OCI-LY1 (cell line): Measurements from ENCODE around the gene NOTCH1.

Experiments used
- H2AFZ ChIP-seq: fragments of 200-600 bp; sonication (generic), shearing (Covaris generic); 2 replicates; pipeline ENCODE4 v1.6.0; 2014; ENCODE audit warnings: antibody characterized with exemption, mild to moderate bottlenecking, low read length
- H3F3A ChIP-seq: fragments of 200-600 bp; sonication (generic), shearing (Covaris generic); 2 replicates; pipeline ENCODE4 v1.6.0; 2014; ENCODE audit warnings: mild to moderate bottlenecking, antibody characterized with exemption, low read length, moderate library complexity; ENCODE audit not compliant: insufficient read depth
- H3K27ac ChIP-seq: fragments of 200-600 bp; sonication (generic); 2 replicates; pipeline ENCODE4 v1.5.1; 2014; ENCODE audit warnings: low read length, mixed run types, mild to moderate bottlenecking, low read depth; ENCODE audit not compliant: poor library complexity, severe bottlenecking
- H3K27me3 ChIP-seq: fragments of 200-600 bp; sonication (generic); 2 replicates; pipeline ENCODE4 v1.6.0; 2014; ENCODE audit warnings: antibody characterized with exemption, mild to moderate bottlenecking, low read length, moderate library complexity; ENCODE audit not compliant: insufficient read depth
- H3K36me3 ChIP-seq: fragments of 200-600 bp; sonication (generic); 2 replicates; pipeline ENCODE4 v1.6.1; 2014; ENCODE audit warnings: mild to moderate bottlenecking, antibody characterized with exemption, low read length, moderate library complexity, mixed read lengths; ENCODE audit not compliant: insufficient read depth
- H3K4me1 ChIP-seq: fragments of 200-600 bp; sonication (generic); 2 replicates; pipeline ENCODE4 v1.5.1; 2014; ENCODE audit warnings: mild to moderate bottlenecking, low read length, moderate library complexity; ENCODE audit not compliant: insufficient read depth, severe bottlenecking
- H3K4me2 ChIP-seq: fragments of 200-600 bp; sonication (generic), shearing (Covaris generic); 2 replicates; pipeline ENCODE4 v1.6.1; 2014; ENCODE audit warnings: low read length
- H3K4me3 ChIP-seq: fragments of 200-600 bp; sonication (generic); 2 replicates; pipeline ENCODE4 v1.5.1; 2014; ENCODE audit warnings: low read length, low read depth, mild to moderate bottlenecking, mixed read lengths; ENCODE audit not compliant: poor library complexity, severe bottlenecking
- H3K79me2 ChIP-seq: fragments of 200-600 bp; shearing (Covaris generic); 2 replicates; pipeline ENCODE4 v1.6.1; 2016; ENCODE audit warnings: mixed run types, low read length, mixed read lengths; ENCODE audit not compliant: insufficient read depth
- H3K9ac ChIP-seq: fragments of 200-600 bp; sonication (generic), shearing (Covaris generic); 2 replicates; pipeline ENCODE4 v1.6.1; 2014; ENCODE audit warnings: mild to moderate bottlenecking, low read length, mixed read lengths
- H3K9me2 ChIP-seq: fragments of 200-600 bp; sonication (generic), shearing (Covaris generic); 2 replicates; pipeline ENCODE4 v1.6.1; 2014; ENCODE audit warnings: low read depth, mild to moderate bottlenecking, low read length, mixed read lengths
- H3K9me3 ChIP-seq: fragments of 200-600 bp; shearing (Covaris generic); 2 replicates; pipeline ENCODE4 v1.6.1; 2014; ENCODE audit warnings: low read length, mixed read lengths
- H4K20me1 ChIP-seq: fragments of 200-600 bp; sonication (generic), shearing (Covaris generic); 2 replicates; pipeline ENCODE4 v1.6.0; 2016; ENCODE audit warnings: mild to moderate bottlenecking, low read length; ENCODE audit not compliant: insufficient read depth
- EZH2 ChIP-seq: fragments of 200-600 bp; sonication (generic), shearing (Covaris generic); IDR thresholded peaks from 2 replicates; pipeline ENCODE4 v1.8.0; 2017; ENCODE audit warnings: borderline replicate concordance, mixed run types, mild to moderate bottlenecking, antibody characterized with exemption, low read length, moderate library complexity, mixed read lengths
- TF ChIP-seq, protein P1 (sequence below): fragments of 200-600 bp; sonication (generic), shearing (Covaris generic); IDR thresholded peaks from 2 replicates; pipeline ENCODE4 v1.5.1; 2017; ENCODE audit warnings: mild to moderate bottlenecking, antibody characterized with exemption, low read length, moderate library complexity, mixed read lengths

Gene NOTCH1

DNA sequence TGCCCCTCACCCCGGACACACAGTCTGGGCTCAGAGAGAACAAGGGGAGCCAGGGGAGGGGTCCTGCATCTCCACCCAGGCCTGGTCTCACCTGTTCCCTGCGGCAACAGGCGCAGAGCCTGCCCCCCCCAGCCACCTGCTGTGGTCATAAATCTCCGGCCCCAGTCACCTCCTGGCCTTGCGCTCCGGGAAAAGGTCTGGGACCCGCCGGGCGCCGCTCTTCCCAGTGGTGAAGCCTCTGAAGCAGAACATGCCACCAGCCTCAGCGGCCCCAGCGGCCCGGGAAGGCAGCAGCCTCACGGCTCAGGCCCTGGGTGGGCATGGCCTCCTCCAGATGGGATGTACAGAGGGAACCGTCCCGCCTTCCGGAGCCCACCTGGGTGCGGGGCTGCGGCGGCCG lies 20.6 kb downstream of the NOTCH1 start:
- Histone ChIP-seq H4K20me1 (no peaks in the 10 kb centered on the region), H3K4me3 (no peak overlapping the region), H3K9me2 (no peaks in the 10 kb centered on the region), H2AFZ (no peak overlapping the region), H3K9me3 (no peaks in the 10 kb centered on the region), H3K4me2 (no peak overlapping the region), H3K27ac (no peak overlapping the region), H3K79me2 (no peaks in the 10 kb centered on the region), H3K4me1 (no peaks in the 10 kb centered on the region), H3F3A (no peaks in the 10 kb centered on the region), H3K36me3 (no peaks in the 10 kb centered on the region), H3K9ac (no peak overlapping the region), H3K27me3 (no peaks in the 10 kb centered on the region; the same call in 1 of the 2 replicates)
- TF ChIP-seq EZH2, result no peak
- TF ChIP-seq, protein P1, sequence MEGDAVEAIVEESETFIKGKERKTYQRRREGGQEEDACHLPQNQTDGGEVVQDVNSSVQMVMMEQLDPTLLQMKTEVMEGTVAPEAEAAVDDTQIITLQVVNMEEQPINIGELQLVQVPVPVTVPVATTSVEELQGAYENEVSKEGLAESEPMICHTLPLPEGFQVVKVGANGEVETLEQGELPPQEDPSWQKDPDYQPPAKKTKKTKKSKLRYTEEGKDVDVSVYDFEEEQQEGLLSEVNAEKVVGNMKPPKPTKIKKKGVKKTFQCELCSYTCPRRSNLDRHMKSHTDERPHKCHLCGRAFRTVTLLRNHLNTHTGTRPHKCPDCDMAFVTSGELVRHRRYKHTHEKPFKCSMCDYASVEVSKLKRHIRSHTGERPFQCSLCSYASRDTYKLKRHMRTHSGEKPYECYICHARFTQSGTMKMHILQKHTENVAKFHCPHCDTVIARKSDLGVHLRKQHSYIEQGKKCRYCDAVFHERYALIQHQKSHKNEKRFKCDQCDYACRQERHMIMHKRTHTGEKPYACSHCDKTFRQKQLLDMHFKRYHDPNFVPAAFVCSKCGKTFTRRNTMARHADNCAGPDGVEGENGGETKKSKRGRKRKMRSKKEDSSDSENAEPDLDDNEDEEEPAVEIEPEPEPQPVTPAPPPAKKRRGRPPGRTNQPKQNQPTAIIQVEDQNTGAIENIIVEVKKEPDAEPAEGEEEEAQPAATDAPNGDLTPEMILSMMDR, result no peak

DNA sequence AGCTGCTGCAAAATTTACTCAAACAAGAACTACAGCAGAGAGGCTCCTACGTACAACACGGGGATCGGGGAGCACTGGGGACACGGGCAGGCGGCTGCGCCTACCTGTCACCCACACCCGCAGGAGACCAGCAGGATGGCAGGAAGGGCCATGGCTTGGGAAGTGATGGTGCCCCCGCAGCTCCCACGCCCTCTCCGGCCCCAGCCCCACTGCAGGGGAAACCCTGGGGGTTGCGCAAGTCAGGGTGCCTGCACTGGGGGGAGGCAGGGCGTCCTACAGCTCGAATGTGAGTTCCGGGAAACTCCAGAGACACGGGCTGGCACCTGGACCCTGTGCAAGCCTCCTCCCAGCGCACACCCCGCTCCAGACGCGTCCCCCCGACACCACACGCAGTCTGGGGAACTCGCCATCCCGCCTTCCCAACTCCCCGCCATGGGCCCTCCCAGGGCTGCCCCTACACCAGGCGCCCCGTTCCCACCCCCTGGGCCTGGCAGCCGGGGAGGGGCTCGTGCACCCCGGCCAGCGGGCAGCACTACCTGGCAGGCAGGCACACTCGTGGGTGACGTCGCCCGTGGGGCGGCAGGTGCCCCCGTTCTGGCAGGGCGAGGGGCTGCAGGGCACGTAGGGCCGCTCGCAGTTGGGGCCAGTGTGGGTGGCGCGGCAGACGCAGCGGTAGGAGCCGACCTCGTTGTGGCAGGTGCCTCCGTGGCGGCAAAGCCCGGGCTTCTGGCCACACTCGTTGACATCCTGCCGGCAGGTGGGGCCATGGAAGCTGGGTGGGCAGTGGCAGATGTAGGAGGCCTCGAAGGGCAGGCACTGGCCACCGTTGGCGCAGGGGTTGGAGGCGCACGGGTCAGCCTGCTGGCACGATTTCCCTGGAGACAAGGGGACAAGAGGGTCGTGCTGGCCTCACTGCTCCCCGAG lies 23.3 kb downstream of the NOTCH1 start:
- Histone ChIP-seq H3K4me2 (no peak overlapping the region), H3K36me3 (no peaks in the 10 kb centered on the region), H3K4me1 (no peaks in the 10 kb centered on the region), H3K27me3 (no peaks in the 10 kb centered on the region; the same call in 1 of the 2 replicates), H2AFZ (no peak overlapping the region), H3K4me3 (no peak overlapping the region), H3F3A (no peaks in the 10 kb centered on the region), H3K9me2 (no peaks in the 10 kb centered on the region), H3K9ac (no peak overlapping the region), H3K79me2 (no peaks in the 10 kb centered on the region), H3K9me3 (no peaks in the 10 kb centered on the region), H3K27ac (no peak overlapping the region), H4K20me1 (no peaks in the 10 kb centered on the region)
- TF ChIP-seq, protein P1, result no peak
- TF ChIP-seq EZH2, result no peak

DNA sequence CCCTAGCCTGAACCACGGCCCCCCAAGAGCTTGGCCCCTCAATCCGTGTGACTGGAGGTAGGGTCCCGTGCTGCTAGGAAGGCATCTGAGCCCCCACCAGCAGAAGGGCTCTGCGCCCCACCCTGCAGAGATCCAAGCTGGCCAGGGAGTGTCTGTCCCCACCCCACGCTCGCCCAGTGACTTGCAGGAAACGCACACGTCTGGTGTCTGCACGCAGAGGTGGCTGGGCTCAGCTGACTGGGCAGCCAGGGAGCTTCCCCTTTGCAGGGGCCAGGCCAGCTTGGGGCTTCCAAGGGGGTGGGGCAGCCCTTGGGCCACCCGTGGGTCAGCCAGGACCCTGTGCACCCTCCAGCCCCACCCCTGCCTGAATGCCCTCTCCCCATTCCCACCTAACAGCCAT lies 24.3 kb downstream of the NOTCH1 start:
- no peak overlapping the region for H2AFZ ChIP-seq
- no peaks in the 10 kb centered on the region for H3K9me2 ChIP-seq
- H3K4me2 ChIP-seq, result no peak overlapping the region
- H3F3A ChIP-seq, result no peaks in the 10 kb centered on the region
- TF ChIP-seq EZH2, result no peak
- TF ChIP-seq, protein P1, result no peak
- H3K36me3 ChIP-seq, result no peaks in the 10 kb centered on the region
- no peak overlapping the region for H3K9ac ChIP-seq
- no peaks in the 10 kb centered on the region for H3K4me1 ChIP-seq
- no peak overlapping the region for H3K4me3 ChIP-seq
- no peaks in the 10 kb centered on the region for H4K20me1 ChIP-seq
- H3K27ac ChIP-seq, result no peak overlapping the region
- H3K9me3 ChIP-seq, result no peaks in the 10 kb centered on the region
- no peaks in the 10 kb centered on the region for H3K79me2 ChIP-seq
- H3K27me3 ChIP-seq, result no peaks in the 10 kb centered on the region; the same call in 1 of the 2 replicates
